ENCODE data around the gene PTTG1IP. TPM values are rescaled to one million over a fixed set of nuclear protein-coding genes. Genes with fewer than 3 reads are reported as not detected.

PTTG1IP gene
- total RNA-seq, 1 donor from 2014 or later = 209 TPM

DNA sequence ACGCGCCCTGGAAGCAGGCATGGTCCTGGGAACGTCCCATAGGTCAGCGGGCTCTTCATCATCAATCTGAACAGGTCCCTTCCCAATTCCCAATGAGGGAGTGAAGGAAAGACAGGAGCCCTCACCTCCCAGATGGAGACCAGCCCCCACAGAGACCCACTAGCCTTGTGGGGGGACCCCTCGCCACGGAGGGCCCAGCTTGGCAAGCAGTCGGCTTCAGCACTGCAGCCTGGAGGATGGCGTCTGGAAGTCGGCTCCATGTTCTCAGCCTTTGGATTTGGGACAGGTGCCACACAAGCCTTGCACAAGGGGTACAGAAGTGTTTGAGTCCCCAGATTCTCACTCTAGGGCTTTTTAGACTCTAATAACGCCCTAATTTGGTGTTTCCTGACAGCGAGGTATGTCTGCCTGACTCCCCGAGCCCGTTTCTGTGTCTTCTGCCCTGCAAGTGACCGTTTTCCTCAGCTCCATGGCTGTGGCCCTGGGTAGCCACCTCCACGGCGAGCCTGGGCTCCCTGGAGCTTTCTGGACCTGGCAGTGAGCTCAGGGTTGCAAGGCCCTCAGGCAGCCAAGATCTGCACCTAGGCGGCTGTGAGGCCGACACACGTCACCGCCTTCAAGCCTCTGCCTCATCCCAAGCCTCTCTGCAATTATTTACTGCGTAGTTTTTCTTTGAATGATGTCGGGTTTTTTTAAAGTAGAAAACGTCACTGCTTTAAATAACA lies 30.6 kb downstream of the PTTG1IP start:
- intact Hi-C loops (cut with DNase I) = no loop called here
- H3K27me3 ChIP-seq (ENCODE audit: low read depth) = no peaks in the 10 kb centered on the region
- no peak overlapping the region for H3K27ac ChIP-seq
- peaks cover 20% of the 10 kb centered on the region for H3K4me1 ChIP-seq
- no peak for TF ChIP-seq CTCF (IDR thresholded peaks at IDR 0.05)
- ATAC-seq (no peak), DNase-seq (no peak)
- no peaks in the 10 kb centered on the region for H3K36me3 ChIP-seq
- no peak overlapping the region for H3K4me3 ChIP-seq
- no peaks in the 10 kb centered on the region for H3K9me3 ChIP-seq

DNA sequence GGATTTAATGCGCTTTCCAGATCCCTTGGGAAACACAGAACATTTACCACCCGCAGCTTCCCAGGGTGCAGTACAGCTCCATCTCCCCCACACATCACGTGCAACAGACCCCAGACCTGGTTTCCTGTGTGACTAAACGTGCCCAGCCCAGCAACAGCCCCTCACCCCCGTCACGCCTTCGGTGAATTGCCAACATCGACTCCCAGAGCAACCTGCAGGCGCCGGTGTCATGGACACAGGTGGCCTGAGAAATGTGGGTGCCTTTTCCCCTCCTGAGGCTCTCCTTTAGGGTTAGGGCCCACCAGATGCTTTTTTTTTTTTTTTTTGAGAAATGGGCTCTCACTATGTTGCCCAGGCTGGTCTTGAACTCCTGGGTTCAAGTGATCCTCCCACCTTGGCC lies 31.4 kb downstream of the PTTG1IP start:
- Histone ChIP-seq H3K27me3 (ENCODE audit: low read depth) (peaks cover 1% of the 10 kb centered on the region), H3K9me3 (no peaks in the 10 kb centered on the region), H3K36me3 (no peaks in the 10 kb centered on the region), H3K4me3 (no peak overlapping the region), H3K4me1 (peaks cover 20% of the 10 kb centered on the region), H3K27ac (no peak overlapping the region)
- no peak for TF ChIP-seq CTCF (IDR thresholded peaks at IDR 0.05)
- intact Hi-C loops (cut with DNase I) = no loop called here
- DNase-seq (no peak), ATAC-seq (no peak)

GRCh38 chr21:44840771-44841170 lies 32.7 kb downstream of the PTTG1IP start:
- H3K4me3 ChIP-seq = no peak overlapping the region
- peaks cover 3% of the 10 kb centered on the region for H3K27me3 ChIP-seq (ENCODE audit: low read depth)
- no peak for TF ChIP-seq CTCF (IDR thresholded peaks at IDR 0.05)
- no peaks in the 10 kb centered on the region for H3K36me3 ChIP-seq
- no peak overlapping the region for H3K27ac ChIP-seq
- intact Hi-C loops (cut with DNase I) = no loop called here
- no peaks in the 10 kb centered on the region for H3K9me3 ChIP-seq
- DNase-seq (no peak), ATAC-seq (no peak)
- H3K4me1 ChIP-seq = peaks cover 7% of the 10 kb centered on the region

DNA sequence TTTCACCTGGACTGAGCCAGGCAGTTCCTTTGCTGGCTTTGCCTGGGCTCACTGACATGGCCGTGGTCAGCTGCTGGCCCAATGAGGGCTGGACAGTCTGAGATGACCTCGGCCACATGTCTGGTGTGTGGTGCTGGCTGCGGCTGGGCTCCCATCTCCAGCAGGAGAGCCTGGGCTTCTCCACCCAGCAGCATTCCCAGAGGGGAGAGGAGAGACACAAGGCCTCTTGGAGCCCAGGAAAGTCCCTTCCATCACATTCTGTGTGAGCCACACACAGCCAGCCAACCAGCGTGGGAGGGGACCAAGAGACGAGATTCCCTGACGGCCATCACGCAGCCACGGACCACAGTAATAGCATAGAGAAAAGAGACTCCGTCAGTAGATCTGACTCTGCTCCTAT lies 34.5 kb downstream of the PTTG1IP start:
- H3K27ac ChIP-seq = no peak overlapping the region
- H3K9me3 ChIP-seq = no peaks in the 10 kb centered on the region
- H3K4me1 ChIP-seq = no peaks in the 10 kb centered on the region
- ATAC-seq (no peak), DNase-seq (no peak)
- intact Hi-C loops (cut with DNase I) = no loop called here
- no peaks in the 10 kb centered on the region for H3K36me3 ChIP-seq
- no peak overlapping the region for H3K4me3 ChIP-seq
- TF ChIP-seq CTCF (IDR thresholded peaks at IDR 0.05) = no peak
- H3K27me3 ChIP-seq (ENCODE audit: low read depth) = peaks cover 3% of the 10 kb centered on the region

DNA sequence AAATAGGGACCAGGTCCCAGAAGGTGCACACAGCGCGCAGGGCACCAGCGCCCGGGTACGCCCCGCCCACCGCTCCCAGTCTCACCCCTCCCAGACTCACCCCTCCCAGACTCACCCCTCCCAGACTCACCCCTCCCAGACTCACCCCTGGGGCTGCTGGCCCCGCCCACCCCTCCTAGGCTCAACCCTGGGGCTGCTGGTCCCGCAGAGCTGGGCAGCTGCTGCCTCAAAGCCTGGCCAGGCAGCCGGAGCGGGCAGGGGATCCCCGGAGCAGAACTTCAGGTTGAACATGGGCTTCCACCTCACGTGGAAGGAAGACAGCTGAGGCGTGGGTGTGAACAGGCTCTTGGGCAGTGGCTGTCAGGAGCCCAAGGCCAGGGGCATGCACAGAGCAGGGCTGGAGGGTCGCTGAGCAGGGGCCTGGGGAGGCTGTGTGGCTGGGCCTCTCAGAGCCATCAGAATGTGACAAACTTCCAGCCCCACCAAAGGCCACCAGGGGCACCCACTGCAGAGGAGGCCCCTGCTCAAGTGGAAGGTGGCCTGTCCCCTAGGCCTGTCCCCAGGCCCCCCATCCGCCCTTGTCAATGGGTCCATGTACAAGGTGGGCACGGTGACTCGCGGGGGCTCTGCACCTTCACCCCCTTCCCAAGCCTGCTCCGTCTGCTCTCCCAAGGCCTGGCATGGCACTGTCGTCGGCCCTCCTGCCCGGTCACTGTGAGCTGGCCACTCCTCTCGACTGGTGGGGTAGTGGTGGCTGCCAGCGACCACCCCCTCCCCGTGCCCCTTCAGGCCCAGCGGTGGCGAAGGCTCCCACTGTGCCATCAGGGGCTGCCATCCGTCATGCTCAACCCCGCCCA lies 35.2 kb downstream of the PTTG1IP start:
- H3K27ac ChIP-seq = no peak overlapping the region
- TF ChIP-seq CTCF (IDR thresholded peaks at IDR 0.05) = no peak
- DNase-seq (no peak), ATAC-seq (peak in 1 of 2 donors; percentile 8)
- no peaks in the 10 kb centered on the region for H3K9me3 ChIP-seq
- intact Hi-C loops (cut with DNase I) = no loop called here
- no peaks in the 10 kb centered on the region for H3K36me3 ChIP-seq
- H3K4me3 ChIP-seq = no peak overlapping the region
- H3K4me1 ChIP-seq = no peaks in the 10 kb centered on the region
- peaks cover 3% of the 10 kb centered on the region for H3K27me3 ChIP-seq (ENCODE audit: low read depth)

Measured in lower lobe of right lung (tissue), 2 donors.